HepG2 (cell line): ENCODE results near the gene DMKN. TPM values are rescaled to one million over a fixed set of nuclear protein-coding genes. Genes with fewer than 3 reads are reported as not detected.

ENCODE experiments used
- BORCS8-MEF2B ChIP-seq: sonication (generic); formaldehyde crosslinking; IDR thresholded peaks from 2 replicates; pipeline ENCODE4 v1.8.0; 2022; ENCODE audit warnings: mild to moderate bottlenecking, missing genetic modification reagents
- E2F5 ChIP-seq: sonication (generic); formaldehyde crosslinking; conservative IDR thresholded peaks from 2 replicates; pipeline ENCODE4 v1.4.0; 2020; ENCODE audit warnings: missing genetic modification reagents
- ELF3 ChIP-seq: IDR thresholded peaks from 2 replicates; pipeline ENCODE4 v1.6.1; 2016; ENCODE audit warnings: missing genetic modification reagents, missing compliant biosample characterization
- FOXC1 ChIP-seq: sonication (generic); formaldehyde crosslinking; IDR thresholded peaks from 2 replicates; pipeline ENCODE4 v1.8.0; 2022; ENCODE audit warnings: mild to moderate bottlenecking, missing genetic modification reagents, borderline replicate concordance
- FOXP4 ChIP-seq: sonication (generic); formaldehyde crosslinking; IDR thresholded peaks from 2 replicates; pipeline ENCODE4 v1.4.0; 2020; ENCODE audit warnings: missing genetic modification reagents
- HDAC1 ChIP-seq: sonication (generic); formaldehyde crosslinking; IDR thresholded peaks from 2 replicates; pipeline ENCODE4 v1.5.1; 2020; ENCODE audit warnings: mild to moderate bottlenecking, missing genetic modification reagents
- HNF1B ChIP-seq: sonication (generic); formaldehyde crosslinking; IDR thresholded peaks from 2 replicates; pipeline ENCODE4 v1.5.1; 2020; ENCODE audit warnings: mild to moderate bottlenecking, moderate library complexity, missing genetic modification reagents
- KMT2B ChIP-seq: IDR thresholded peaks from 2 replicates; pipeline ENCODE4 v1.6.1; 2016; ENCODE audit warnings: missing genetic modification reagents, missing compliant biosample characterization
- SALL1 ChIP-seq: sonication (generic); formaldehyde crosslinking; IDR thresholded peaks from 2 replicates; pipeline ENCODE4 v1.8.0; 2022; ENCODE audit warnings: mild to moderate bottlenecking, missing genetic modification reagents
- SMARCE1 ChIP-seq: fragments of 450-650 bp; IDR thresholded peaks from 2 replicates; pipeline ENCODE4 v1.6.1; 2017; ENCODE audit warnings: borderline replicate concordance
- ZNF318 ChIP-seq: sonication (generic); formaldehyde crosslinking; IDR thresholded peaks from 2 replicates; pipeline ENCODE4 v1.4.0; 2020; ENCODE audit warnings: mild to moderate bottlenecking, missing genetic modification reagents
- ZNF562 ChIP-seq: sonication (generic); formaldehyde crosslinking; IDR thresholded peaks from 2 replicates; pipeline ENCODE4 v1.8.0; 2022; ENCODE audit warnings: missing genetic modification reagents, borderline replicate concordance
- ZNF691 ChIP-seq: sonication (generic); formaldehyde crosslinking; IDR thresholded peaks from 2 replicates; pipeline ENCODE4 v1.4.0; 2020; ENCODE audit warnings: missing genetic modification reagents, low read depth, mild to moderate bottlenecking, borderline replicate concordance
- ZNF709 ChIP-seq: sonication (generic); formaldehyde crosslinking; IDR thresholded peaks from 2 replicates; pipeline ENCODE4 v1.5.0; 2020; ENCODE audit warnings: mild to moderate bottlenecking, missing genetic modification reagents
- ZSCAN22 ChIP-seq: sonication (generic); formaldehyde crosslinking; IDR thresholded peaks from 2 replicates; pipeline ENCODE4 v1.4.0; 2020; ENCODE audit warnings: mild to moderate bottlenecking, missing genetic modification reagents
- polyA plus RNA-seq, 8 experiments: library from polyadenylated mRNA; depleted of rRNA in 3 of 8; stranded (reverse) in 7 of 8; unstranded in 1 of 8; fragments of >200 nt; fragmentation: Illumina TruSeq in 4 of 8; extraction: Trizol in 4 of 8; gene quantifications; 2 replicates each; pipeline versions ENCODE4 v1.2.1 to v1.2.3, GENCODE V29; 2011 to 2016; ENCODE audit warnings: low read depth in 4 of 8, missing spikeins in 1 of 8, mixed read lengths in 1 of 8; ENCODE audit not compliant: insufficient read depth in 1 of 8
- total RNA-seq, 5 experiments: library from RNA; depleted of rRNA; stranded (reverse); fragments of >200 nt; fragmentation: Illumina TruSeq; extraction: Trizol; gene quantifications; 2 replicates each; pipeline ENCODE4 v1.2.3, GENCODE V29; 2016; ENCODE audit warnings: low read depth in 1 of 5

Gene DMKN
- total and polyA plus RNA-seq, 2 of the 13 experiments (the other 11 are each of a cell fraction or from before 2014, with no cell fraction given): 50.8 to 57.1 TPM

GRCh38 chr19:35552534-35553384, 39.3 kb upstream of the DMKN start (continued):
- TF ChIP-seq E2F5 (CRISPR knock-in tag) (no peak), KMT2B (no peak), FOXP4 (CRISPR knock-in tag) (0 out of 2 replicates have a peak, but pooled peaks have one; percentile 34), ZSCAN22 (CRISPR knock-in tag) (no peak), BORCS8-MEF2B (CRISPR knock-in tag) (no peak), SMARCE1 (no peak), ZNF562 (CRISPR knock-in tag) (no peak), HNF1B (no peak), ZNF709 (CRISPR knock-in tag) (no peak), ZNF691 (CRISPR knock-in tag) (0 out of 2 replicates have a peak, but pooled peaks have one; percentile 39), HDAC1 (CRISPR knock-in tag) (no peak), ELF3 (CRISPR knock-in tag) (no peak), FOXC1 (no peak), ZNF318 (CRISPR knock-in tag) (0 out of 2 replicates have a peak, but pooled peaks have one; percentile 48), SALL1 (peak; percentile 41; the same call in 1 of the 2 replicates)
